Calu3 (cell line): Measurements from ENCODE around the gene GUCY2D. TPM values are rescaled to one million over a fixed set of nuclear protein-coding genes. Genes with fewer than 3 reads are reported as not detected.

Source experiments
- BruUV-seq: library from RNA; stranded (reverse); fragments of 400-500 nt; replicated peaks from 2 replicates; lab custom pipeline; 2021; lab: Mats Ljungman, UMichigan
- CTCF ChIA-PET: fragments of 300-600 bp; sonication (Branson Sonifier 250); formaldehyde crosslinking; loops from one replicate; lab custom pipeline; 2022; ENCODE audit warnings: antibody characterized with exemption; lab: Charles Lee
- DNase-seq: peaks from one replicate; pipeline ENCODE4 v3.0.0; 2022
- H3K27ac Mint-ChIP-seq: one replicate; pipeline ENCODE4 v1.8.0; 2022; ENCODE audit warnings: mixed read lengths; ENCODE audit not compliant: unreplicated experiment
- H3K27me3 Mint-ChIP-seq: one replicate; pipeline ENCODE4 v1.8.0; 2022; ENCODE audit warnings: mixed read lengths; ENCODE audit not compliant: unreplicated experiment
- H3K36me3 Mint-ChIP-seq: one replicate; pipeline ENCODE4 v1.8.0; 2022; ENCODE audit warnings: mild to moderate bottlenecking, moderate library complexity, mixed read lengths; ENCODE audit not compliant: insufficient read depth, unreplicated experiment
- H3K4me1 Mint-ChIP-seq: one replicate; pipeline ENCODE4 v1.8.0; 2022; ENCODE audit warnings: mild to moderate bottlenecking, low read depth, mixed read lengths; ENCODE audit not compliant: unreplicated experiment
- H3K4me3 Mint-ChIP-seq: one replicate; pipeline ENCODE4 v1.8.0; 2022; ENCODE audit warnings: mild to moderate bottlenecking, low read depth, moderate library complexity, mixed read lengths; ENCODE audit not compliant: unreplicated experiment
- H3K9me3 Mint-ChIP-seq: one replicate; pipeline ENCODE4 v1.8.0; 2022; ENCODE audit warnings: low read depth, mixed read lengths; ENCODE audit not compliant: unreplicated experiment
- CTCF ChIP-seq: fragments of 200-600 bp; IDR thresholded peaks from one replicate; pipeline ENCODE4 v1.8.0; 2022; ENCODE audit warnings: antibody characterized with exemption; ENCODE audit not compliant: unreplicated experiment
- intact Hi-C: fragments of 100-400 bp; cut with micrococcal nuclease; formaldehyde crosslinking; loops from one replicate; pipeline ENCODE4 v1.10.0; 2022; ENCODE audit not compliant: unreplicated experiment
- total RNA-seq: library from RNA; stranded (reverse); gene quantifications from 2 replicates; pipeline ENCODE4 v1.2.3, GENCODE V29; 2022

GUCY2D gene
- total RNA-seq, 1 experiment from 2014 or later: not detected

GRCh38 chr17:8056232-8056975 is 54.0 kb downstream of the GUCY2D start:
- intact Hi-C loops: no loop called here
- H3K4me1 Mint-ChIP-seq: peaks cover 13% of the 10 kb centered on the region
- H3K4me3 Mint-ChIP-seq: no peak overlapping the region
- no peaks in the 10 kb centered on the region for H3K9me3 Mint-ChIP-seq
- no peak overlapping the region for H3K27ac Mint-ChIP-seq
- CTCF ChIA-PET: interaction anchor here (1.2 to 1.8 kb wide), 2 partner anchors 15 to 59 kb away, joined by 3 to 5 read pairs; no protein-coding TSS in a partner anchor
- no peaks in the 10 kb centered on the region for H3K36me3 Mint-ChIP-seq
- BruUV-seq: no TSS peak
- DNase-seq: no peak
- H3K27me3 Mint-ChIP-seq: peaks cover 44% of the 10 kb centered on the region
- no peak for TF ChIP-seq CTCF

GRCh38 chr17:8056976-8057625 is 54.7 kb downstream of the GUCY2D start:
- TF ChIP-seq CTCF: no peak
- no peaks in the 10 kb centered on the region for H3K9me3 Mint-ChIP-seq
- DNase-seq: no peak
- intact Hi-C loops: no loop called here
- H3K27me3 Mint-ChIP-seq: peaks cover 51% of the 10 kb centered on the region
- CTCF ChIA-PET: interaction anchor here (1.1 to 1.8 kb wide), 6 partner anchors 16 to 142 kb away, joined by 3 to 5 read pairs (median 4); partner anchors contain the start of gene RNF227
- H3K4me1 Mint-ChIP-seq: peaks cover 14% of the 10 kb centered on the region
- H3K27ac Mint-ChIP-seq: no peak overlapping the region
- no peaks in the 10 kb centered on the region for H3K36me3 Mint-ChIP-seq
- H3K4me3 Mint-ChIP-seq: no peak overlapping the region
- BruUV-seq: no TSS peak

- Mint-ChIP-seq H3K27ac (no peak overlapping the region), H3K4me3 (no peak overlapping the region)
- BruUV-seq: no TSS peak
Measured at GRCh38 chr17:8057691-8058114, 55.3 kb downstream of the GUCY2D start.

More at GRCh38 chr17:8057691-8058114, 55.3 kb downstream of the GUCY2D start:
- peaks cover 20% of the 10 kb centered on the region for H3K4me1 Mint-ChIP-seq
- CTCF ChIA-PET: interaction anchor here (0.8 to 1.8 kb wide), 6 partner anchors 16 to 174 kb away, joined by 3 to 5 read pairs (median 4); partner anchors contain the start of gene RNF227
- no peaks in the 10 kb centered on the region for H3K9me3 Mint-ChIP-seq
- peaks cover 57% of the 10 kb centered on the region for H3K27me3 Mint-ChIP-seq
- no peaks in the 10 kb centered on the region for H3K36me3 Mint-ChIP-seq
- DNase-seq: peak; percentile 55
- TF ChIP-seq CTCF: peak; percentile 40
- intact Hi-C loops: no loop called here
